Hair follicle dermal papilla cell (primary cell): ENCODE results near the gene COMMD3. TPM values are rescaled to one million over a fixed set of nuclear protein-coding genes. Genes with fewer than 3 reads are reported as not detected.

Experiments used
- small RNA-seq: library from RNA; depleted of rRNA; stranded (forward); fragments of <200 nt; gene quantifications from one replicate; pipeline ENCODE3, GENCODE V24; 2012
- total RNA-seq: library from RNA; depleted of rRNA; stranded (reverse); fragments of >200 nt; gene quantifications from 2 replicates; pipeline ENCODE4 v1.2.3, GENCODE V29; 2012

Gene COMMD3
- 28.1 and 30.3 TPM in 2 replicates for total RNA-seq

GRCh38 chr10:22316286-22317075, at the start of gene COMMD3:
Gene COMMD3, plus strand, starts transcription at chr10:22316388. Its CDS starts 30 bp downstream, at chr10:22316418.

GRCh38 chr10:22320591-22321155, 4.5 kb downstream of the COMMD3 start, which contains the start of gene BMI1:
Gene BMI1, plus strand, starts transcription at chr10:22321099. Its CDS starts 5,351 bp downstream, at chr10:22326450.

GRCh38 chr10:22345301-22346095, 29.3 kb downstream of the COMMD3 start, which contains the start of gene SPAG6:
Gene SPAG6, plus strand, starts transcription at chr10:22345496. Its CDS starts 116 bp downstream, at chr10:22345612.

Small RNAs within 50 kb of the gene (small RNA-seq; reads per million reads assigned to genes)
- gene AL158211.3 = not detected

Other genes with a start within 250 kb of the COMMD3 start
- gene EBLN1, start 98.4 kb upstream of the COMMD3 start, total RNA-seq = not detected in 2 replicates
- gene BMI1, start 4.7 kb downstream of the COMMD3 start, total RNA-seq = 42.6 and 44.3 TPM in 2 replicates
- gene SPAG6, start 29.1 kb downstream of the COMMD3 start, total RNA-seq = not detected in 2 replicates